ENCODE results near the gene GOLGA8B. TPM values are rescaled to one million over a fixed set of nuclear protein-coding genes. Genes with fewer than 3 reads are reported as not detected.

GOLGA8B gene
- polyA plus RNA-seq, 1 donor (not counting 4 experiments of a cell fraction or from before 2014, with no cell fraction given), result 49.5 TPM

DNA sequence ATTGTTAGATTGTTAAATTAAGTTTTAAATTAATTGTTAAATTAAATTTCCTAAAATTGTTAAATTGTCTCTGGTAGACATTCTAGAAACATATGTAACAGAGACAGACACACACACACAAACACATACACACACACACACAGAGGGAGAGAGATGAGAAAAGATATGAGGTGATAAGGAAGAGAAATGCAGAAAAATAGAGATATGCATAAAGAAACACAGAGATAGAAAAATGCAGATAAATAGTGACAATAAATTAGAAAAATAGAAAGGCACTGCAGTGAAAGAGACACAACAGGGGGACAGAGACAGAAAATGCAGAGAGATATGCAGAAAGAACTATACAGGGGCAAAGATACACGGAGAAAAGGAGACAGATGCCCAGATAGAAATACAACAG lies 25.1 kb upstream of the GOLGA8B start:
- dilution Hi-C loops (cut with MboI; ENCODE audit: extremely low pct_ligation_motif_present, low sequenced_read_pairs), result no loop called here

GRCh38 chr15:34607832-34608231 lies 24.4 kb upstream of the GOLGA8B start:
- Histone ChIP-seq H3K27ac (ENCODE audit: control insufficient read depth, insufficient read depth, low read length) (no peak overlapping the region), H3K36me3 (ENCODE audit: control insufficient read depth in 2 of 2, extremely low read depth in 1 of 2, insufficient read depth in 2 of 2, low read length in 2 of 2) (no peaks in the 10 kb centered on the region), H3K9ac (ENCODE audit: control insufficient read depth, extremely low read depth, insufficient read depth, low read length) (no peak overlapping the region), H3K4me2 (ENCODE audit: control insufficient read depth, extremely low read depth, insufficient read depth, low read depth, low read length) (no peak overlapping the region), H3K9me1 (ENCODE audit: control insufficient read depth, extremely low read depth, insufficient read depth, low read length) (no peaks in the 10 kb centered on the region), H3K9me3 (ENCODE audit: control insufficient read depth, low read depth, low read length) (no peaks in the 10 kb centered on the region), H3K4me3 (ENCODE audit: control insufficient read depth in 2 of 3, extremely low read depth in 1 of 3, insufficient read depth in 2 of 3, low read depth in 1 of 3, low read length in 3 of 3) (no peak overlapping the region), H3K27me3 (ENCODE audit: control insufficient read depth, extremely low read depth, insufficient read depth, low read length) (peaks cover 12% of the 10 kb centered on the region), H4K20me1 (ENCODE audit: control insufficient read depth, extremely low read depth, insufficient read depth, low read length) (no peaks in the 10 kb centered on the region), H3K4me1 (ENCODE audit: control insufficient read depth, extremely low read depth, insufficient read depth, low read length) (no peaks in the 10 kb centered on the region), H3K79me2 (ENCODE audit: control insufficient read depth, insufficient read depth, low read length) (no peaks in the 10 kb centered on the region), H2AFZ (ENCODE audit: control insufficient read depth, low read length) (no peak overlapping the region)
- TF ChIP-seq CTCF (optimal IDR thresholded peaks at IDR 0.05 in 1 of 3, IDR thresholded peaks at IDR 0.05 in 1 of 3, conservative IDR thresholded peaks at IDR 0.05 in 1 of 3; ENCODE audit: extremely low read depth in 1 of 3, insufficient read depth in 2 of 3, low read length in 3 of 3), result no peak
- TF ChIP-seq EZH2 (IDR thresholded peaks at IDR 0.05; ENCODE audit: low read length), result no peak
- DNase-seq (ENCODE audit: low read depth, low spot score) (no peak), FAIRE-seq (no peak)
- dilution Hi-C loops (cut with MboI; ENCODE audit: extremely low pct_ligation_motif_present, low sequenced_read_pairs), result no loop called here

More for the DNA sequence above, 25.1 kb upstream of the GOLGA8B start:
- Histone ChIP-seq H3K36me3 (ENCODE audit: control insufficient read depth in 2 of 2, extremely low read depth in 1 of 2, insufficient read depth in 2 of 2, low read length in 2 of 2) (no peaks in the 10 kb centered on the region), H3K27me3 (ENCODE audit: control insufficient read depth, extremely low read depth, insufficient read depth, low read length) (peaks cover 10% of the 10 kb centered on the region), H3K4me2 (ENCODE audit: control insufficient read depth, extremely low read depth, insufficient read depth, low read depth, low read length) (no peak overlapping the region), H3K4me1 (ENCODE audit: control insufficient read depth, extremely low read depth, insufficient read depth, low read length) (no peaks in the 10 kb centered on the region), H3K9me1 (ENCODE audit: control insufficient read depth, extremely low read depth, insufficient read depth, low read length) (no peaks in the 10 kb centered on the region), H3K9ac (ENCODE audit: control insufficient read depth, extremely low read depth, insufficient read depth, low read length) (no peak overlapping the region), H4K20me1 (ENCODE audit: control insufficient read depth, extremely low read depth, insufficient read depth, low read length) (no peaks in the 10 kb centered on the region), H3K79me2 (ENCODE audit: control insufficient read depth, insufficient read depth, low read length) (no peaks in the 10 kb centered on the region), H2AFZ (ENCODE audit: control insufficient read depth, low read length) (no peak overlapping the region), H3K27ac (ENCODE audit: control insufficient read depth, insufficient read depth, low read length) (no peak overlapping the region), H3K9me3 (ENCODE audit: control insufficient read depth, low read depth, low read length) (no peaks in the 10 kb centered on the region), H3K4me3 (ENCODE audit: control insufficient read depth in 2 of 3, extremely low read depth in 1 of 3, insufficient read depth in 2 of 3, low read depth in 1 of 3, low read length in 3 of 3) (no peak overlapping the region)
- FAIRE-seq, result no peak
- no peak for DNase-seq (ENCODE audit: low read depth, low spot score)
- TF ChIP-seq EZH2 (IDR thresholded peaks at IDR 0.05; ENCODE audit: low read length), result no peak
- TF ChIP-seq CTCF (optimal IDR thresholded peaks at IDR 0.05 in 1 of 3, IDR thresholded peaks at IDR 0.05 in 1 of 3, conservative IDR thresholded peaks at IDR 0.05 in 1 of 3; ENCODE audit: extremely low read depth in 1 of 3, insufficient read depth in 2 of 3, low read length in 3 of 3), result no peak
